GM12872 (cell line): ENCODE data around the gene MT1H.

Experiments
- TF ChIP-seq, protein P1 (sequence below): IDR thresholded peaks from 3 replicates; pipeline ENCODE4 v1.5.1; 2011; ENCODE audit warnings: low read depth, mild to moderate bottlenecking, low read length, moderate library complexity; ENCODE audit not compliant: insufficient read depth

Gene MT1H

DNA sequence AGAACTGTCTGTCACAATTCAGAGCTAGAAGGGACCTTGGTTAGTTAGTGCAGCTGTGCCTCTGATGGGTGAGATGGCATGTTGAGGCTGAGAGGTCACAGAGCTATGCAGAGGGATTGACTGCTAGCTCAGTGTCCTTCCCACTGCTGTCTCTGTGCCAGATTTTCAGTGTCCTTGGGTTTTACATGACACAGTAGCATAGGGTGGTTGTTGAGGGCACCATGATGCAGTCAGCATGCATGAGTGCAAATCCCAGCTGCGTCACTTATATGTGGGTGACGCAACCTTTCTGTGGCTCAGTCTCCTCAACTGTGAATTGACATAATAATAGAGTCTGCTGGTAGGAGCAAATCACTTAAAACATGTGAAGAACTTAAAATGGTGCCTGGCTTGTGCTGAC, 28.4 kb upstream of the MT1H start:
- TF ChIP-seq, protein P1, sequence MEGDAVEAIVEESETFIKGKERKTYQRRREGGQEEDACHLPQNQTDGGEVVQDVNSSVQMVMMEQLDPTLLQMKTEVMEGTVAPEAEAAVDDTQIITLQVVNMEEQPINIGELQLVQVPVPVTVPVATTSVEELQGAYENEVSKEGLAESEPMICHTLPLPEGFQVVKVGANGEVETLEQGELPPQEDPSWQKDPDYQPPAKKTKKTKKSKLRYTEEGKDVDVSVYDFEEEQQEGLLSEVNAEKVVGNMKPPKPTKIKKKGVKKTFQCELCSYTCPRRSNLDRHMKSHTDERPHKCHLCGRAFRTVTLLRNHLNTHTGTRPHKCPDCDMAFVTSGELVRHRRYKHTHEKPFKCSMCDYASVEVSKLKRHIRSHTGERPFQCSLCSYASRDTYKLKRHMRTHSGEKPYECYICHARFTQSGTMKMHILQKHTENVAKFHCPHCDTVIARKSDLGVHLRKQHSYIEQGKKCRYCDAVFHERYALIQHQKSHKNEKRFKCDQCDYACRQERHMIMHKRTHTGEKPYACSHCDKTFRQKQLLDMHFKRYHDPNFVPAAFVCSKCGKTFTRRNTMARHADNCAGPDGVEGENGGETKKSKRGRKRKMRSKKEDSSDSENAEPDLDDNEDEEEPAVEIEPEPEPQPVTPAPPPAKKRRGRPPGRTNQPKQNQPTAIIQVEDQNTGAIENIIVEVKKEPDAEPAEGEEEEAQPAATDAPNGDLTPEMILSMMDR: no peak

DNA sequence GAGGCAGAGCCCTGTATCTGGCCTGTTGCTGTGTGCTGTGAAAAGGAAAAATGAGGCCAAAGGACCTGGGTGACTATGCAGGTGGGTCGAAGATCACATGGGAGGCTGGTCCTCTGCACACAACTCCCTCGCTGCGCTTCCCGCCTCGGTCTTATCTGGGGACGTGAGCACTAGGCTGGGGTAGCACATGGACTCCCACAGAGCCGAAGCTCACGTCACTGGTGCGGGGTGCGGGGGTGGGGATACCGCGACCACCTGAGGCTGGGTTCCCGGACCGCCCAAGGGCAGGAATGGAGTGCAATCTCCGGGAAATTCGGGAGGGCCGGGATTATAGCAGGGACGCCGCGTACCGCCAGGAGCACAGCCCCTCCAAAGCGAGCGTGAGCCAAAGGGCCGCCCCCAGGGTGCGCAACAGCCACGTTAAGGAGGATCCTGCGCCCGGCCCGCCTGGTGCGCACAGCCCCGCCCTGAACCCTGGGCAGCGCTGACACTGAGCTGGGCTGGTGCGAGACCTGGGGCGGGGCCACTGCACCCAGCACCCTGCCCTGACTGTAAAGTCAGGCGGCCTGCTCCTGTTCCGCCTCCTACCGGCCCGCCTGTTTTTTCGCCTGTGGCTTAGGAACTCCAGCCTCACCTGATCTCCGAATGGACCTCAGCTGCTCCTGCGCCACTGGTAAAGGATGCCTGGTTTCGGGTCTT, 26.4 kb upstream of the MT1H start:
- TF ChIP-seq, protein P1: peak; percentile 20; the same call in 1 of the 3 replicates

DNA sequence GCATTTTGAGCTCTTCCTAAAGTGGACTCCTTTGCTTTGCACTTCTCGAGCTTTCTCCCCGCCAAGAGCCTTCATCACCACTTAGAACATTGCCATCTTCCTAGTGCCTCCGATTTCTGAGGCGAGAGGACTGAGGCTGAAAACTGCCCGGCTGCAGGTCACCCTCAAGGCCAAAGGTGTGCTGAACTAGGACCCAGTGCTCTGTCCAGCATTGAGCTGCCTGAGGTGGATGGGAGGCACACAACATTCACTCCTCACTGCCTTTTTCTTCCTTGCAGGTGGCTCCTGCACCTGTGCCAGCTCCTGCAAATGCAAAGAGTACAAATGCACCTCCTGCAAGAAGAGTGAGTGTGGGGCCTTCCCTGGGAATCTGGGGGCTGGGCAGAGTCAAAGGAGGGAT, 25.8 kb upstream of the MT1H start:
- TF ChIP-seq, protein P1: no peak

DNA sequence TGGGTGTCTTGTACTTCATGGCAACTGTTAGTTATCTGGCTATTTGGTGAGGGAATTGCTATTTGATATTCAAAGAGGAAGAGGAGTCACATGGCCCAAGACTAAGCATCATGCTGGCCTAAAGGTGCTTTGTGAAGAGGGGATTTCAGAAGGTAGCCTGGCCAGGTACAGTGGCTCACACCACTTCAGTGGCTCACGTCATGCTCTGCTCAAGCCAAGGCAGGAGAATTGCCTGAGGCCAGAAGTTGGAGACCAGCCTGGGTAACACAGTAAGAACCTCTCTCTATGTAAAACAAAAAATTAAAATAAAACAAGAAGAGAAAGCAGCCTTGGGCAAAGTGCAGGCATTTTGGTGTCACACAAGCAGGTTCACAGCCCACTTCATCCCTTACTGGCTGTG, 24.3 kb upstream of the MT1H start:
- TF ChIP-seq, protein P1: no peak

DNA sequence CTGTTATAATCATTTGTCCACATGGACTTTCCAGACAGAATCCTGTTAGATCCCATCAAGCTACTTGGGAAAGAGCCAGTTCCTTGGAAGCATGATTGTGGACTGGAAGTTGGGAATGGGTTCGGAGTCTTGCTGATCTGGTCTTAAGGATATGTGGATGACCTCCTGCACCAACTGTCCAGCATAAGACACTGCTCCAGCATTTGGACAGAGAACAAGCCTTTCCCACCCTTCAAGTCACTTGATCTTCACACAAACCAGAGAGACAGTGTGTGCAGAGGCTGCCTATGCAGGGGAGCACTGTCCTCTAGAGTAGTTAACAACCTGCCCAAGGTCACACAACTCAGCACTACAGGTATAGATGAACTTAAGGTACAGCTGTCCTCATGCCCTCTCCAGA, 23.8 kb upstream of the MT1H start:
- TF ChIP-seq, protein P1: no peak

DNA sequence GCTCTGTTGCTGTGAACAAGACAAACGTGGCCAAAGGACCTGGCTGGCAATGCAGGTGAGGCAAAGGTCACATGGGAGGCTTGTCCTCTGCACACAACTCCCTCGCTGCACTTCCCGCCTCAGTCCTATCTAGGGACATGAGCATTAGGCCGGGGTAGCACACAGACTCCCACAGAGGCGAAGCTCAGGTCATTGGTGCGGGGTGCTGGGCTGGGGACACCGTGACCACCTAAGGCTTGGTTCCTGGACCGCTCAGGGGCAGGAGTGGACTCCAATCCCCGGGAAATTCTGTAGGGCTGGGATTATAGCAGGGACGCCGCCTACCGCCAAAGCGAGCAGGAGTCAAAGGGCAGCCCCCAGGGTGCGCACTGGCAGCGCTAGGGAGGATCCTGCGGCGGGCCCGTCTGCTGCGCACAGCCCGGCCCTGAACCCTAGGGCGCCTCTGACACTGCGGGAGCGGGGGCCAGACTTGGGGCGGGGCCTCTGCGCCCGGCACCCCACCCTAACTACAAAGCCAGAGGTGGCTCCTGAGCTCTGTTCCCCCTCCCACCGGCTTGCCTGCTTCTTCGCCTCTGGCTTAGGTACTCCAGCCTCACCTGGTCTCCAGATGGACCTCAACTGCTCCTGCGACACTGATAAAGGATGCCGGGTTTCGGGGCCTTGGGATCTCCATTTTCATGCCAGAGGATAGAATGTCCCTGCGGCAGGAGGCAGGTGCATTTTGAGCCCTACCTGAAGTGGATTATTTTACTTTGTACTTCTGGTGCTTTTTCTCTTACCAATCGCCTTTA, 21.8 kb upstream of the MT1H start:
- TF ChIP-seq, protein P1: no peak

DNA sequence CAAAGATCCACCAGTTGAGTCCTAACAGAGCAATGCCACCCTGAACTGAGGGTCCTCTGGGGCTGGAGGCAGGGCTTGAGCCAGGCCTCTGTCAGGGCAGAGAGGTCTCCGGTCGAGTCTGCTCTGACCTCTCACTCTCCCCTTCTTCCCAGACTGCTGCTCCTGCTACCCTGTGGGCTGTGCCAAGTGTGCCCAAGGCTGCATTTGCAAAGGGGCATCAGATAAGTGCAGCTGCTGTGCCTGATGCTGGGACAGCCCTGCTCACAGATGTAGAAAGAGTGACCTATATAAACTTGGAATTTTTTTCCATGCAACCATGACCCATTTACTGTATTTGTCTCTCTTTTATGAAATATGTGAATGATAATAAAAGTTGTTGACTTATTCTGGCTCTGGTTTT, 20.3 kb upstream of the MT1H start:
- TF ChIP-seq, protein P1: no peak
